Subcutaneous adipose tissue (tissue), 4 donors: ENCODE data around the gene STK39. TPM values are rescaled to one million over a fixed set of nuclear protein-coding genes. Genes with fewer than 3 reads are reported as not detected.

Experiments
- total RNA-seq, 4 donors: library from RNA; depleted of rRNA; stranded (reverse); fragments of >200 nt; gene quantifications; one replicate each; pipeline ENCODE4 v1.1.0, GENCODE V29; 2016
- TF ChIP-seq, protein P1 (sequence below): fragments of 450-650 bp; IDR thresholded peaks from one replicate; pipeline ENCODE4 v1.5.1; 2016; ENCODE audit warnings: low read depth, mild to moderate bottlenecking, control low read depth, antibody characterized with exemption, moderate library complexity

Gene STK39
- total RNA-seq, 4 donors from 2014 or later = 40.1 to 68.6 (median 56.5) TPM

DNA sequence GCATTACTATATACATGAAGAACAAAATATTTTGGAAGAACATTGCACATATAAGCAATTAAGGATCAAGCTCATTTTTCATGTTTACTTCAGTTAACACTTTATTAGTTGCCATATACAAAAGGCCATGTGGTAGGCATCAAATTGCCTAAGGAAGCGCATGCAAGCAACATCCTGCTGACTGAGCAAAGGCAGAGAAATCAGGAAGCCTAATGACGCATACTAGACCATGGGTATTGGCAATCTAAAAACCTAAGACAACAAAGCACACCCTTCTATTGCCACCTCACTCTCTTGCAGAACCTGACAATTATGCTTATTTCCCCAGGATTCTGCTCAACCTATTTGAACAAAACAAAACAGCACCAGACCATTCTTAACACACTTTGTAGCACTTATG is 171.9 kb downstream of the STK39 start:
- TF ChIP-seq, protein P1, sequence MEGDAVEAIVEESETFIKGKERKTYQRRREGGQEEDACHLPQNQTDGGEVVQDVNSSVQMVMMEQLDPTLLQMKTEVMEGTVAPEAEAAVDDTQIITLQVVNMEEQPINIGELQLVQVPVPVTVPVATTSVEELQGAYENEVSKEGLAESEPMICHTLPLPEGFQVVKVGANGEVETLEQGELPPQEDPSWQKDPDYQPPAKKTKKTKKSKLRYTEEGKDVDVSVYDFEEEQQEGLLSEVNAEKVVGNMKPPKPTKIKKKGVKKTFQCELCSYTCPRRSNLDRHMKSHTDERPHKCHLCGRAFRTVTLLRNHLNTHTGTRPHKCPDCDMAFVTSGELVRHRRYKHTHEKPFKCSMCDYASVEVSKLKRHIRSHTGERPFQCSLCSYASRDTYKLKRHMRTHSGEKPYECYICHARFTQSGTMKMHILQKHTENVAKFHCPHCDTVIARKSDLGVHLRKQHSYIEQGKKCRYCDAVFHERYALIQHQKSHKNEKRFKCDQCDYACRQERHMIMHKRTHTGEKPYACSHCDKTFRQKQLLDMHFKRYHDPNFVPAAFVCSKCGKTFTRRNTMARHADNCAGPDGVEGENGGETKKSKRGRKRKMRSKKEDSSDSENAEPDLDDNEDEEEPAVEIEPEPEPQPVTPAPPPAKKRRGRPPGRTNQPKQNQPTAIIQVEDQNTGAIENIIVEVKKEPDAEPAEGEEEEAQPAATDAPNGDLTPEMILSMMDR = no peak

DNA sequence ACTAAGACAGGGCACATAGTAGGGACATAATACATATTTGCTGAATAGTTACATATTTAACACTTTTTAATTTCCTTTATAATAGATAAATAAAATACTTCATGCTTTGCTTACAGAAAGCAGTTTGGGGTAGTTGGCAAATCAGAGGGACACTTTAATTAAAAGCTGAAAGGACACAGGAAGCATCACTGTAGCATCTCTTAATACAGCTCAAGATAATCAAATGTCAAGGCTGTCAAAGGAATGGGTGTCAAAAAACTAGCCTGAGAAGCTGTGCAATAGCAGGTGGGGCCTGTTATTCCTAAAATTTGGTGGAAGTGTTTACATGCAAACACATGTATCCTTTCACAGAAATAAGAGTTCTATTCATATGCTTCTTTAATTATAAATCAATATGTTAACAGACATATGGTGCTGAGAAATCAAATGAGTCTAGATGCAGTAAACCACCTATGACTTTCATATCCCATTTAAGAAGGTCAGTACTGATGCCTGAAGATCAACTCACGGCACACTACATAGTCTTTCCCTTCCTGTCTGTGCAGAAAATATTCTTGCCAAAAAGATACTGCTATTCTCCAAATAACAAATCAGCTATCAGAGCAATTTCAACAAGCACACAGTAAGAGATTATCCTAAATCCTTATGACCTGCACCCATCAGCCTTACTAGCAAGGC is 174.6 kb downstream of the STK39 start:
- TF ChIP-seq, protein P1 = no peak

DNA sequence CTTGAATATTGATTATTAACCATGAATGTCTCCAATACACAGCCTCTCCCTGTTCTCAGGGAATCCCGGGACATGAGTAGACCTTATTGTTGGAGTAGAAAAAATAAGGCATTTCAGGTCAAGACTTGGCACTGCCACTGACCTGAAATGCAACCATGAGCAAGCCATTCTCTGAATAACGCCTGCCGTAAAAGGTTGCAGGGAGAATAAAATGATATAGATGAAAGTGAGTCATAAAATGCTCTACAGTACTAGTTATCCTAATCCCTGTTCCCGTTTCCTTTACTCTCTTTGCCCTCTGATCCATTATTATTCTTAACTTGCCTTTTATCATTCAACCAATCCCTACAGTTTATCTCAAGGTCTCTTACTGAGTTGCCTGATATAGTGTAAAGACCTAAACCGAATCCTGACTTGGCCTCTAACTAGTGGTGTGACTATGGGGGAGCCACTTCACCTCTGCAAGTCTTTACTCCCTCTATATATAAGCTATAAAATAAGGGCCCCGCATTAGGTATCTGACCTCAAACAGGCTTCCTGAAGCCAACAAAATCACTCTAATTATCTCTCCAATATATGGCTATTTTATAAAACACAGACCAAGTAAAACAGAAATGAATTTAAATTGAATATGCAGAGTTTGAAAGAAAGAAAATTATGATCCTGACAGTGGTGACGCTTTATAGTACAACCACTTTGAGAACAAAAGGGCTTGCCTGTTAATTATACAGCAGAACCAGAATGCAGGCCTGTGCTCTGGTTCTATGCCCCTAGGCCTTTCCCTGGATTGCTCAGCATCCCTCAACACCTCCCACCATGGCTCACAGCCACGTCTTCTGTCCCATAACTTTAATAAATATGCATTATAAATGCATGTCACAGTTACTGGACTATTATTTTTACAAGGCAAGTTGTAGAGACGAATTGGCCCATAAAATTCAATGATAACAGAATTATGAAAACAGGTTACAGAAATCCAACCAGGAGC is 183.1 kb downstream of the STK39 start:
- TF ChIP-seq, protein P1 = no peak

DNA sequence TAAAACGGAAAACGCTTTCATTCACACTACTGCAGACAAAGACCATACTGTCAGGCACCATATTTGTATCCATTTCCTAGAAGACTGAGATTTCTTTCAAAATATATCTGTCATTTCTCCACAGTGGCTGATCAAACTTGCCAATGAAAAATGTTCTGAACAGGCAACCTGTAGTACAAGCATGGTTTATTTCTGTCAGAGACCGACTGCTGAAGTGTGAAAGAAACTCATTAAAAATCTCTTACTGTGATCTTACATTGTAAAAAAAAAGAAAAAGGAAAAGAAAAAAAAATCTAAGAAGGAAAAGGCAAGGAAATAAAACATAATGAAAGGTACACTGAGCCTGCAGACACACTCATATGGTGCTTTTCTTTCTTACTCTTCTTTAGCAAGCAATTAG is 184.5 kb downstream of the STK39 start:
- TF ChIP-seq, protein P1 = no peak

DNA sequence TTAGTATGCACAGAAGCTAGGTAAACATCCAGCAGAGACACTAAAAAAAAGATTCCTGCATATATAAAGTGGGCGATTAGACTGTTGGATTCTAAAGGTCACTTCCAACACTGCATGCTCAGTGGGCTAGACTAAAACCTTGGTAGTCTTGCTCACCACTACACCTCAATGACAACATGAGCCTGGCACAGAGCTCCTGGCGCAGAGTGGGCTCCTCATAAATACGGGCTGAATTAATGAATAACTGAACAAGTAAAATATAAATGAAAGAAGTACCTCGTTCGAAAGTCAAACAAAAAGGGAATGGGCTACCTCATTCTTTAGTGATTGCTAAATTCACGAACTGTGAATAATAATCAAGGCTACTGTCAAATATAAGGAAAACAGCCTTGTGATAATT is 185.3 kb downstream of the STK39 start:
- TF ChIP-seq, protein P1 = no peak

DNA sequence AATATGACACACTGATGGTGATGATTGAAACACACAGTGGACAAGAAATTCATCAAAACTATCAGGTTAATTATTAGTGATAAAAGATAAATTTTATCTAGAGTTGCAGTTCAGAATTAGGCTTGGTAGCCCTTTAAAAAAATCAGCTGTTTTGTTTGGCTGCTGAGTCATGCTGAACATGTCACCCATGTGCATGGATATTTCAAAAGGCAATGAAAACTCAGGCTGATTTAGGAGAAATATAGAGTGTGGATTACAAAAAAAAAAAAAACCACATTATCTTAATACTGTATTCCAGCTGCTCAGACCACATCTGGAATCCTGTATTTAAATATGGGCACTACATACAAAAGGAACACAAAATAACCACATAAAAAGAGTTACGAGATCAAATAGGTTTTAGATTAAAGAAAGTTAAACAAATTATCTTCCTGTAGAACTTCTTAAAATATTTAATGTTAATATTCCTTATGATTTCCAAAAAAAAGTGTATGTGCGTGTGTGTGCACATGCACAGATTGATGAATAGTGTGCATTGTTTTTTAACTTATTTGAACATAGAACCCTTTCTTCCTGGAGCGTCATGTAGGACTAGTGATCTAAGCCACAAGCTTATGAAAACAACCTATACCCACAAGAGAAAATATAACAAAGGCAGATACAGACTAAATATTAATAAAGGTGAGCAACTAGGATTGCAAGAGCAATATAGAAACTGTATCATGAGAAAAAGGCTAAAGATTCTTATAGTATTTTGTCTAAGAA is 186.2 kb downstream of the STK39 start:
- TF ChIP-seq, protein P1 = no peak

DNA sequence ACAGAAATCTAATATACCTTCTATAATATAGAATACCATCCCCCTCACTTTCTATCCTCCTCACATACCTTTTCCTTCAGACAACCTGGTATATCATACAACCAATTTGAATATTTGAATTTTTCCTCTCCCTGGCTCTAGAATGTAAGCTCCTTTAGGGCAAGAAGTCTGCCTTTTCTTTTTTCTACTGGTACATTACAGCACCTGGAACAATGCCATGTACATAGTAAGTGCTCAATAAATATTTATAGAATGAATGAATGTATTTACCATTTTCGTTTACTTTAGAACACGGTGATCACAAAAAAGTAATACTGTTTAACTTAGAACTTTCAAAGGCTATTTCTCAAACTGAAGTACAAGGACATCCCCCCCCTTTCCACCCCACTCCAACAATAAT is 187.6 kb downstream of the STK39 start:
- TF ChIP-seq, protein P1 = no peak
